ACC112 (cell line): Measurements from ENCODE around the gene ROR2.

ENCODE experiments used
- H2AFZ ChIP-seq: fragments of 200-600 bp; sonication (generic); one replicate; pipeline ENCODE4 v1.6.0; 2017; ENCODE audit warnings: antibody characterized with exemption, low read length; ENCODE audit not compliant: unreplicated experiment
- H3K27ac ChIP-seq: fragments of 200-600 bp; sonication (generic); 2 replicates; pipeline ENCODE4 v1.5.1; 2014; ENCODE audit warnings: low read depth, mild to moderate bottlenecking, antibody characterized with exemption, low read length, moderate library complexity
- H3K27me3 ChIP-seq: fragments of 200-600 bp; sonication (generic); 2 replicates; pipeline ENCODE4 v1.6.1; 2014; ENCODE audit warnings: mild to moderate bottlenecking, antibody characterized with exemption, low read length, moderate library complexity, mixed read lengths; ENCODE audit not compliant: insufficient read depth
- H3K36me3 ChIP-seq: fragments of 200-600 bp; sonication (generic); 2 replicates; pipeline ENCODE4 v1.6.1; 2016; ENCODE audit warnings: mild to moderate bottlenecking, antibody characterized with exemption, low read length, moderate library complexity, mixed read lengths; ENCODE audit not compliant: insufficient read depth
- H3K4me1 ChIP-seq: fragments of 200-600 bp; sonication (generic); one replicate; pipeline ENCODE4 v1.6.1; 2016; ENCODE audit warnings: low read length, mixed read lengths; ENCODE audit not compliant: insufficient read depth, unreplicated experiment, control insufficient read depth
- H3K4me3 ChIP-seq: fragments of 200-600 bp; sonication (generic); 2 replicates; pipeline ENCODE4 v1.5.1; 2014; ENCODE audit warnings: mild to moderate bottlenecking, low read depth, low read length
- H3K79me2 ChIP-seq: fragments of 200-600 bp; sonication (generic); one replicate; pipeline ENCODE4 v1.6.0; 2016; ENCODE audit warnings: low read length; ENCODE audit not compliant: control insufficient read depth, unreplicated experiment, insufficient read depth

Gene ROR2

DNA sequence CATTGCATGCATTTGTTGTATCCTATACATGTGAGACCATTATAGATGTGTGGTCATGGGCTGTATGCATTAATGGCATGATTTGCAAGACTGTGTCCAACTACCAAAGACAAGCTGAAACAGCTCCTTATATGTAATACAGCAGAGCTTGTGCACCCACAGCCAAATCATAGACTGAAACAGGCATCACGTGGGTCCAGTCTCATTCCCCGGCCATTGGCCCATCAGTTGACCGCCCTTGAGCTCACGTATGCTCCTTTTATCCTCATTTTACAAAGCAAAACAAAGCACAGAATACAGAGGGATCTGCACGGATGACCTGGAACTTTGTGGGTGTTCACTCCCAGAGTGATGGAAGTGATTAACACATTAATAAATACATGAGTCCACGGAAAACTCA, 109.1 kb downstream of the ROR2 start:
- Histone ChIP-seq H3K79me2 (no peaks in the 10 kb centered on the region), H3K4me1 (peaks cover 4% of the 10 kb centered on the region), H3K27ac (no peak overlapping the region), H2AFZ (no peak overlapping the region), H3K4me3 (no peak overlapping the region), H3K27me3 (no peaks in the 10 kb centered on the region), H3K36me3 (no peaks in the 10 kb centered on the region)

DNA sequence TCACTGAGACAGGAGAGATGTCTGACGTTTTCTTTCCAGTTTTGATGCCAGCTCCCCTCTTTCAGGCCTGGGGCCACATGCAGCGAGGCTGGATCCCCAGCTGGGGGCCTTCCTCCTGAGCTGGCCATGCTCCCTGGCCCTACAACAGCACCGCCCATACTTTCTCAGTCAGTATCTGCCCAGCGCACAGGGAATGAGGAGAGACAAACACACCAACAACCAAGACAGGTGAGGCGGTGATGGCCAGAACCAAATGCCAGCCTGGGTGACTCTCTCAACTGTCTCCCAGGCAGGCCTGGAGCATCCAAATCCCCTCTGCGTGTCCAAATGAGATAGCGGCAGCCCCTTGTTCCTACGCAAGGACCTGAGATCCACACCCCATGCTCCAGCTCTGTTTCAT, 109.6 kb downstream of the ROR2 start:
- H3K27ac ChIP-seq: no peak overlapping the region
- H3K4me1 ChIP-seq: peaks cover 4% of the 10 kb centered on the region
- H3K27me3 ChIP-seq: no peaks in the 10 kb centered on the region
- no peak overlapping the region for H2AFZ ChIP-seq
- H3K79me2 ChIP-seq: no peaks in the 10 kb centered on the region
- no peaks in the 10 kb centered on the region for H3K36me3 ChIP-seq
- no peak overlapping the region for H3K4me3 ChIP-seq

DNA sequence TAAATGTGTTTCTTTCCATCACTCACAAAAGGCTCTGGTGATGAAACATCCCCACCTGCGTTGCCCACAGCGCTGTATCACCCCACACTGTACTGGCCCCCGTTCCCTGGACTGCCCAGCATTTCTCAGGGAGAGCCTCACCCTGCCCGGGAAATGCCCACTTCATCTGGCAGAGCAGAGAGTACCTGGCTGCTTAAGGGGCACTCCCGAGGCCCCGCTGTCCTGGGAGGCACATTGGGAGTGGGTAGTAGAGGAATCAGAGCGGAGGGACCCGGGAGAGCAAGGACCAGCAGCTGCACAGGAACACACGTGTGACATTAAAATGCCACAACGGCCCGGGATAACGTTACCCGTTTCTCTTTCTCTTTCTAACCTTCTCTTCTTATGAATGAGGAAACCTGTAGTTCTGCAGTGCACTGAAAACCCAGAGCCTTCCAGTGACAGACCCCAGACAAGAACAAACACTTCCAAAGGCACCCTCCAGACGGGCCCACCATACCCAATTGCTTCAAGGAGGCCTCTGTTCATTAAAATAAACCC, 110.0 kb downstream of the ROR2 start:
- no peak overlapping the region for H3K27ac ChIP-seq
- no peaks in the 10 kb centered on the region for H3K36me3 ChIP-seq
- H3K27me3 ChIP-seq: no peaks in the 10 kb centered on the region
- no peak overlapping the region for H2AFZ ChIP-seq
- H3K4me3 ChIP-seq: no peak overlapping the region
- H3K4me1 ChIP-seq: peaks cover 4% of the 10 kb centered on the region
- no peaks in the 10 kb centered on the region for H3K79me2 ChIP-seq

DNA sequence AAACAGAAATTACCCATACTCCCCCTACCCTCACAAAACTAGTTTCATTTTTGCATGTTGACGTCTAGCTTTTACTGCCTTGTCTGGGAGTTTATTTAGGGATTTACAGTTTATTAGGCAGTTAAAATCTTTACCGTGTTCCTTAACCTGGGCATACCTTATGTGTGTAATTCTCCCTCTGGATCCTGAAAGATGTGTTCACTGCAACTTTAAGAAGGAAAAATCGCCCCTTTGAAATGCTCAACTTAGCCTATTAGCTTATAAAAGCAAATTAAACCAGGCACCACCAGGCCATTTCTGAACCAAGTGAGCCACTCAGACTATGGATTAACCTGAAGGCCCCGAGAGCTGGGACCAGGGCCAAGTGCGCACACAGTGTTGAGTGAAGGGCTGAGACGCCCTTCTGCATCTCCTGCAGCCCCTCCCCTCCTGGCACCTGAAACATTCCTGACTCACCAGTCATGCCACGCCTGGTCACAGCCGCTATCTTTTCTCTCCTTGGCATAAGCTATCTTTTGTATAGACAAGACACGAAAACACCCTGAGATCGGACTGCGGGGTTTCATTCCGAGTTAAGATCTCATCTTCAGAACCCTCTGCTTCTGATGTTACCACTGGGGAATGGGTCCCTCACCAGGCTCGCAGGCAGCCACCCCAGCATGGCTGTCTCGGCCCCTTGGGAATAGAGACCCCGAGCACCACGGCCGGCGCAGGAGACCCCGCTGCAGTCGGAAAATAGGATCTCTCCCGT, 111.9 kb downstream of the ROR2 start:
- Histone ChIP-seq H3K79me2 (no peaks in the 10 kb centered on the region), H2AFZ (peak overlapping the region; percentile 16), H3K27me3 (no peaks in the 10 kb centered on the region), H3K36me3 (no peaks in the 10 kb centered on the region), H3K4me3 (peak overlapping the region; percentile 77), H3K4me1 (peaks cover 4% of the 10 kb centered on the region), H3K27ac (peak overlapping the region; percentile 7; the same call in 1 of the 2 replicates)

DNA sequence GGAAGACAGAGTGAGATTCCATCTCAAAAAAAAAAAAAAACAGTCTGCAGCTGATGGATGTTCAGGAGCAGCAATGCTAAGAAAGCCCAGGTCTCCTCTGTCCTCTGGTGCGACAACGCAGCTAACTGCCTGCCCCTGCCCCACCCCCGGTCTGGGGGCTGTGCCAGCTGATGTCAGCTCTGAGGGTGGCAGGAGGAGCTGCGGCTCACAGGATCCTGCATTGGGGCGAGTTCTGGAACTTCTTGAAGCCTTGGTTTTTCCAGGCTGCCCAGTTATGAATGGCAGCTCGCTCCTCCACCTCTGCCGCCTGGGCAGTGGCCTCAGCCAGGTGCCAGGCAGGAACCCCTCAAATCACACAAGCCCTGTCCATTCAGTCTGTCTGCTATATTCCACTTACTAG, 113.5 kb downstream of the ROR2 start:
- Histone ChIP-seq H3K27ac (no peak overlapping the region), H3K79me2 (no peaks in the 10 kb centered on the region), H3K4me3 (no peak overlapping the region), H3K4me1 (peaks cover 4% of the 10 kb centered on the region), H2AFZ (no peak overlapping the region), H3K36me3 (no peaks in the 10 kb centered on the region), H3K27me3 (no peaks in the 10 kb centered on the region)

DNA sequence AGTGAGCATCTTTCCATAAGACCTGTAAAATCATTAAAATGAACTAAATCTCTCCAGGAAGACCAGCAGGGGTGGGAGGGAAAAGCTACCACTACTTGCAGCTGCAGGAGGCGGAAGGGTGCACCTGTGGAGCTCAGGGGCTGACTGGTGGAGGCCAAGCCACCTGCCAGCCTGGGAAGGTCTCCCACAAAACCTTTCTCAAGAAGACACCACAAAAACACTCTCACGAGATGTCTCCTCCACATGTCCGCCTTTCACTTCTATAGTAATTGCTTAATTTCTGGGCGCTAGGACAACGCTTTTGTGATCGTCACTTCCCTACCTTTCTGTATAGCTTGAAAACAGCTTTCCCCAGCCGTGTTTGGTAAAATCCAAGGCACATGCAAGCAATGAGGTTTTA, 114.4 kb downstream of the ROR2 start:
- no peak overlapping the region for H3K4me3 ChIP-seq
- peaks cover 4% of the 10 kb centered on the region for H3K4me1 ChIP-seq
- H3K27me3 ChIP-seq: no peaks in the 10 kb centered on the region
- H3K27ac ChIP-seq: no peak overlapping the region
- no peak overlapping the region for H2AFZ ChIP-seq
- H3K36me3 ChIP-seq: no peaks in the 10 kb centered on the region
- H3K79me2 ChIP-seq: no peaks in the 10 kb centered on the region

DNA sequence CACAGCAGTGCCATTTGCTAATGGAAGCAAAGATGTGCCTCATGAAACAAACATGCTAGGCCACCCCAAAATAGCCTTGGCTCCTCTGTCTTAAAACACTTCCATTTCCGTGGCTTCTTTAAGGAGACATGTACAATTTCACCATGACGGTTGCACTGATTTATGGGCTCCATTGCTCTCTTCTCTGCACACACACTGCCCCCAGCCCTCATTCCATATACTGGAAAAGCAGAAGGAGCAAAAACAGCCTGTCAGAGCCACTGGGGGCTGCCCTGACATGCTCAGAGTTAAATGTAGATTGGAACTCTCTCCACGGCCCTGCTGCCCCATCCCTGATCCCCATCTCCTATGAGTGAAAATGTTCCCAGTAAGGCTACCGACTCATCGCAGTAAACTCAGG, 114.8 kb downstream of the ROR2 start:
- no peaks in the 10 kb centered on the region for H3K36me3 ChIP-seq
- H3K4me1 ChIP-seq: peaks cover 4% of the 10 kb centered on the region
- H3K4me3 ChIP-seq: no peak overlapping the region
- no peak overlapping the region for H3K27ac ChIP-seq
- H2AFZ ChIP-seq: no peak overlapping the region
- no peaks in the 10 kb centered on the region for H3K27me3 ChIP-seq
- H3K79me2 ChIP-seq: no peaks in the 10 kb centered on the region

DNA sequence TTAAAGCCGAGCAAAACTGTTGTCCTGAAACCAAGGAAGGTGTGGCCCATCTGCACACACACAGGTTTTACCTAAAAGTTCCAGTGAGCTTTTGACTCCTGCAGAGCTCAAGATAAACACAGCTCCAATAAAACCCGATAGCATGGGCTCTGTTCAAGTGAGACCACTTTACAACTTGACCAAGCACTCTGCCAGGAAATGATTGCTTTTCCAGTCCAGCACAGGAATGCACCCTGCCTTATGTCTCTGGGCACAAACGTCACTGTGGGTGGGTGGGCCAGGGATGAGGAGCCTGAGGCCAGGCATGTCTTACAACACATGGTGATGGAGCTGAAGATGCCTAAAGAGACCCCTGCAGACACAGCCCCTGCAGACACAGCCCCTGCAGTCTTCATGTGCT, 115.3 kb downstream of the ROR2 start:
- no peak overlapping the region for H2AFZ ChIP-seq
- H3K4me1 ChIP-seq: peaks cover 4% of the 10 kb centered on the region
- no peaks in the 10 kb centered on the region for H3K79me2 ChIP-seq
- no peak overlapping the region for H3K27ac ChIP-seq
- H3K36me3 ChIP-seq: no peaks in the 10 kb centered on the region
- no peak overlapping the region for H3K4me3 ChIP-seq
- H3K27me3 ChIP-seq: no peaks in the 10 kb centered on the region

DNA sequence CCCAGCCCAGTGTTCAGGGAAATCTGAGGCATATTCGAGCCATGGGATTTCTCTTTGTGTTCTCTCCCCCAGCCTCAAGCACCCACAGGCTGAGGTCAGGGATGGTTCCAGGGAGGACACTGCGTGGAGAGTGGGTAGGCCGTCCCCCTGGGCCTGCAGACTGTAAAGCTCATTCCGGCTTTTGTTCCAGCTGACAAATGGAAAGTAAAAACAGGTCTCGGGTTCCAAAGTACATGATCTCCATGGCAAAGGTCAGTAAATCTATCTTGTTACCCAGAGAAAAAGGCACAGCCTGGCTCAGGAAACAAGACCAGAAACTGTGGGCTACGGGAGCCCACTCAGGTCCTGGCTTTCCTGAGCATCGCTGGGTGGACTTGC, 116.2 kb downstream of the ROR2 start:
- H3K27me3 ChIP-seq: no peaks in the 10 kb centered on the region
- H3K79me2 ChIP-seq: no peaks in the 10 kb centered on the region
- no peak overlapping the region for H3K4me3 ChIP-seq
- no peak overlapping the region for H2AFZ ChIP-seq
- no peaks in the 10 kb centered on the region for H3K36me3 ChIP-seq
- no peak overlapping the region for H3K27ac ChIP-seq
- peaks cover 4% of the 10 kb centered on the region for H3K4me1 ChIP-seq

DNA sequence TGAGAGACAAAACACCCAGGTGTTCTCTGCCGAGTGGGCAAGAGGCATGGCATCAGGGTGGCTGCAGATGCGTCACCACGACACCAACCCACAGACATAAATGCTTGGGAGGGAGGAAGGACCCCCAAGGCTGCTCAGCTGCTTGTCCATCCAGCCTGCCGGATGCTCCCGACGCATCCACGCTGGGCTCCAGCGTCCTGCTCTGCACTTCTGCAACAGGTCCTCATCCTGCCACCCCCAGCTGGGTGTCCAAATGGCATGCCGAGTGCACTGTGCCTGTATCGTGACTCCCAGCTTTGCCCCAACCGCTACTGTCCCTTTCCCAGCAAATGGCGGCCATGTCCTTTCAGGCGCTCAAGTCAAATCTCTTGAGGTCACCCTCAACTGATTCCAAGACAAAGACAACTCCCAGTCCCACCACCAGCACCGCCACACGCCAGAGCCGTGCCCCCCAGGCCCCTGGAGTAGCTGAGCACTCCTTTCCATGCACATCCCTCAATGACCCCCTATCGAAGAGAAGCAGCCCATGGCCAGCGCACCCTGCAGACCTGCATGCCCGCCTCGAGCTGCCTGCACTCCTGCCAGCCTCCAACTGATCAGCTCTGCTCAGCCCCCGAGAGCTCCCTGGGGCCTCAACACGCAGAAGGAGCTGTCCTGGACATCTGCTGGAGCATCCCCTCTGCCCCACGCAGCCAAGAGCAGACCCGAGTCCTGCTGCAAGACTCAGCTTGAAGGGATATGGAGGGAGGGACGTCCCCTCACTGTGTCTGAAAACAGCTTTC, 116.7 kb downstream of the ROR2 start:
- Histone ChIP-seq H2AFZ (no peak overlapping the region), H3K79me2 (no peaks in the 10 kb centered on the region), H3K27ac (no peak overlapping the region), H3K4me3 (no peak overlapping the region), H3K4me1 (no peaks in the 10 kb centered on the region), H3K36me3 (no peaks in the 10 kb centered on the region), H3K27me3 (no peaks in the 10 kb centered on the region)

DNA sequence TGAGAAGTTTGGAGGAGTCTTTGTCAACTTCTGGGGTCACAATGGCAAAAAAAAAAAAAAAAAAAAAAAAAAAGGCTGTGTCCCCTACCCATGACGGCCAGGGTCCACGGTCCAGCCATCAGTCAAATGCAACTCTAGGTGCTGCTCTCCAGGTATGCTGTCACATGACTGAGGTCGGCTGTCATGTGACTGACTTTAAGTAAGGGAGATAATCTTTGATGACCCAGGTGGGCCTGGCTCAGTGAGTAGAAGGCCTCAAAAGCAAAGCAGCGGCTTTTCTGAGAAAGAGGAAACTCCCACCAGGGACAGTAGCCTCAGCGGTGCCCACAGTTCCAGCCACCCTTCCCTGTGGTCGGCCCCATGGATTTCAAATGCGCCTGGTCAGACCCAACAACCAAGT, 117.7 kb downstream of the ROR2 start:
- no peaks in the 10 kb centered on the region for H3K4me1 ChIP-seq
- H3K79me2 ChIP-seq: no peaks in the 10 kb centered on the region
- no peak overlapping the region for H3K27ac ChIP-seq
- H3K36me3 ChIP-seq: no peaks in the 10 kb centered on the region
- no peaks in the 10 kb centered on the region for H3K27me3 ChIP-seq
- H3K4me3 ChIP-seq: no peak overlapping the region
- H2AFZ ChIP-seq: no peak overlapping the region
